Cardiac muscle cell (in vitro differentiated cells and primary cell): ENCODE data around the gene MTHFD2. TPM values are rescaled to one million over a fixed set of nuclear protein-coding genes. Genes with fewer than 3 reads are reported as not detected.

Experiments used
- DNase-seq, 2 donors: peaks; one replicate each; pipeline versions ENCODE4 v3.0.0 to v3.0.0-alpha.2; 2010 to 2017; ENCODE audit warnings: low read depth in 1 of 2, low spot score in 1 of 2
- H3K27ac ChIP-seq: fragments of 200-600 bp; sonication (generic); 2 replicates; pipeline ENCODE4 v1.5.1; 2016
- H3K27me3 ChIP-seq: fragments of 200-600 bp; sonication (generic); 2 replicates; pipeline ENCODE4 v1.6.0; 2016; ENCODE audit warnings: control low read depth
- H3K36me3 ChIP-seq: fragments of 200-600 bp; sonication (generic); 2 replicates; pipeline ENCODE4 v1.5.1; 2016; ENCODE audit warnings: control low read depth
- H3K4me1 ChIP-seq: fragments of 200-600 bp; sonication (generic); 2 replicates; pipeline ENCODE4 v1.8.1; 2017; ENCODE audit warnings: low read depth, mild to moderate bottlenecking, mixed run types
- H3K4me3 ChIP-seq: fragments of 200-600 bp; sonication (generic); 2 replicates; pipeline ENCODE4 v1.5.1; 2016; ENCODE audit warnings: mild to moderate bottlenecking
- H3K9me3 ChIP-seq: fragments of 200-600 bp; sonication (generic); 2 replicates; pipeline ENCODE4 v1.5.1; 2017; ENCODE audit warnings: low read depth, mild to moderate bottlenecking, control low read depth
- polyA plus RNA-seq: library from polyadenylated mRNA; unstranded; fragments of >200 nt; fragmentation: Nextera tagmentation; extraction: Ambion mirVana; gene quantifications from 2 replicates; pipeline ENCODE4 v1.2.1, GENCODE V29; 2016
- total RNA-seq: library from RNA; depleted of rRNA; stranded (reverse); fragments of >200 nt; gene quantifications from 2 replicates; pipeline ENCODE4 v1.2.3, GENCODE V29; 2016
- TF ChIP-seq, protein P1 (sequence below): IDR thresholded peaks from 2 replicates; pipeline ENCODE4 v1.5.1; 2012; ENCODE audit warnings: low read depth, mild to moderate bottlenecking, low read length

Gene MTHFD2
- total and polyA plus RNA-seq, 2 experiments from 2014 or later: 15.6 to 21.1 TPM

DNA sequence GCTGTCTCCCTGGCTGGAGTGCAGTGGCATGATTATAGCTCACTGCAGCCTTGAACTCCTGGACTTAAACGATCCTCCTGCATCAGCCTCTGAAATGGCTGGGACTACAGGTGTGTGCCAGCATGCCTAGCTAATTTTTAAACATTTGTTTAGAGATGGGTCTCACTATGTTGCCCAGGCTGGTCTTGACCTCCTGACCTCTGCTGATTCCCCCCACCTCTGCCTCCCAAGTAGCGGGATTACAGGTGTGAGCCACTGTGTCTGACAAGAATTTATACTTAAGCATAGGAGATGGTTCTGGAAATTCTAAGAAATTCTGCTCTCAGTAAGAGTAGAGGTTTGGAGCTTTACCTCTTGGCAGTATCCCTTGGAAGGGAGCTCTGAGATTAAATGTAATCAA lies 18.2 kb downstream of the MTHFD2 start:
- Histone ChIP-seq H3K27ac (no peak overlapping the region), H3K4me1 (no peaks in the 10 kb centered on the region), H3K27me3 (no peaks in the 10 kb centered on the region), H3K9me3 (no peaks in the 10 kb centered on the region), H3K4me3 (no peak overlapping the region), H3K36me3 (peaks cover 12% of the 10 kb centered on the region)
- TF ChIP-seq, protein P1, sequence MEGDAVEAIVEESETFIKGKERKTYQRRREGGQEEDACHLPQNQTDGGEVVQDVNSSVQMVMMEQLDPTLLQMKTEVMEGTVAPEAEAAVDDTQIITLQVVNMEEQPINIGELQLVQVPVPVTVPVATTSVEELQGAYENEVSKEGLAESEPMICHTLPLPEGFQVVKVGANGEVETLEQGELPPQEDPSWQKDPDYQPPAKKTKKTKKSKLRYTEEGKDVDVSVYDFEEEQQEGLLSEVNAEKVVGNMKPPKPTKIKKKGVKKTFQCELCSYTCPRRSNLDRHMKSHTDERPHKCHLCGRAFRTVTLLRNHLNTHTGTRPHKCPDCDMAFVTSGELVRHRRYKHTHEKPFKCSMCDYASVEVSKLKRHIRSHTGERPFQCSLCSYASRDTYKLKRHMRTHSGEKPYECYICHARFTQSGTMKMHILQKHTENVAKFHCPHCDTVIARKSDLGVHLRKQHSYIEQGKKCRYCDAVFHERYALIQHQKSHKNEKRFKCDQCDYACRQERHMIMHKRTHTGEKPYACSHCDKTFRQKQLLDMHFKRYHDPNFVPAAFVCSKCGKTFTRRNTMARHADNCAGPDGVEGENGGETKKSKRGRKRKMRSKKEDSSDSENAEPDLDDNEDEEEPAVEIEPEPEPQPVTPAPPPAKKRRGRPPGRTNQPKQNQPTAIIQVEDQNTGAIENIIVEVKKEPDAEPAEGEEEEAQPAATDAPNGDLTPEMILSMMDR: no peak
- no peak for DNase-seq

DNA sequence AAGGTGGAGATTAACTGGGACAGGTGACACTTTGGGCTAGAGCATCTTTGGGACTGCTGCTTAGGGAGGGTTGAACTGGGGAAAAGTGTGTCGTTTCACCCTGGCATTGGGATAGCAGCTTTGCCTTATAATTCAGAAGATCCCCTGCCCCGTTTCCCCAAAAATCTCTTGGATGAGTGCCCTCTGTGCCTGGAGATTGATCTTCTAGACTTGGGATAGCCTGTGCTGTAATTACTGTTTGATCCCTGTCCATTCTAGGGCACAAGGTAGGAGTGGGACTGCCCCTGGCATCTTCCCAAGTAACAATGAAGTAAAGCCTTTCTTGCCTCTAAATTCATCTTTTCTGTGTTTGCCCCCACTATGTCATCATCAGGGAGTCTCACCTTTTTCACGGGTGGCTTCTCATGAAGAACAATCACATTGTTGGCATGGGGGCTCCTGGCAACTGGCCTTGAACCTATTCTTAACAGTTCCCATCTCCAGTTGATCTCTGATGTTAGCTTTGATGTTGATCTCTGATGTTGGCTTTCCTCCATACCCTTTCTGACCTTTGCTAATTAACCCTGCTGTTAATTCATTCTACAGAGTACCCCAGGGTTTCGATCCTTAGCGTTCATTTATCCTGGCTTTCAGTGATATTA lies 21.6 kb downstream of the MTHFD2 start:
- Histone ChIP-seq H3K9me3 (no peaks in the 10 kb centered on the region), H3K27me3 (no peaks in the 10 kb centered on the region), H3K27ac (no peak overlapping the region), H3K4me1 (no peaks in the 10 kb centered on the region), H3K4me3 (no peak overlapping the region), H3K36me3 (no peaks in the 10 kb centered on the region)
- TF ChIP-seq, protein P1: no peak
- no peak for DNase-seq

DNA sequence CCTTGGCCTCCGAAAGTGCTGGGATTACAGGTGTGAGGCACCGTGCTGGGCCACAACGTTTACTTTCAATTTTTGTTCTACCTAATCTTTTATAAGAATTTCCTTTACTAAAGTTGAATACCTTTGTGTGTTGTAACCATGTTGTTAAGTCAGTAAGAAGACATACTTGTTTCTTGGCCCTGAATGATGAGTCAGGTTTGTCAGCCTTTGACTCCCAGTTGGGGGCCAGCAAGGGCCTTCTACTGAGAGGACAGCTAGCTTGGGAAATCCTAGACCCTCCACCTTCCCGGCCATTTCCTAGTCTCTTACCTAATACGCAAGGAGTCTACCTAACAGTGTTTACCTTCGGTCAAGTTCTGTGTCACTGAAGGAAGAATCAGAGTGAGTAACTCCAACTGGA lies 22.7 kb downstream of the MTHFD2 start:
- peaks cover 7% of the 10 kb centered on the region for H3K4me1 ChIP-seq
- no peak overlapping the region for H3K27ac ChIP-seq
- DNase-seq: no peak
- no peak overlapping the region for H3K4me3 ChIP-seq
- no peaks in the 10 kb centered on the region for H3K36me3 ChIP-seq
- TF ChIP-seq, protein P1: no peak
- H3K9me3 ChIP-seq: no peaks in the 10 kb centered on the region
- no peaks in the 10 kb centered on the region for H3K27me3 ChIP-seq

DNA sequence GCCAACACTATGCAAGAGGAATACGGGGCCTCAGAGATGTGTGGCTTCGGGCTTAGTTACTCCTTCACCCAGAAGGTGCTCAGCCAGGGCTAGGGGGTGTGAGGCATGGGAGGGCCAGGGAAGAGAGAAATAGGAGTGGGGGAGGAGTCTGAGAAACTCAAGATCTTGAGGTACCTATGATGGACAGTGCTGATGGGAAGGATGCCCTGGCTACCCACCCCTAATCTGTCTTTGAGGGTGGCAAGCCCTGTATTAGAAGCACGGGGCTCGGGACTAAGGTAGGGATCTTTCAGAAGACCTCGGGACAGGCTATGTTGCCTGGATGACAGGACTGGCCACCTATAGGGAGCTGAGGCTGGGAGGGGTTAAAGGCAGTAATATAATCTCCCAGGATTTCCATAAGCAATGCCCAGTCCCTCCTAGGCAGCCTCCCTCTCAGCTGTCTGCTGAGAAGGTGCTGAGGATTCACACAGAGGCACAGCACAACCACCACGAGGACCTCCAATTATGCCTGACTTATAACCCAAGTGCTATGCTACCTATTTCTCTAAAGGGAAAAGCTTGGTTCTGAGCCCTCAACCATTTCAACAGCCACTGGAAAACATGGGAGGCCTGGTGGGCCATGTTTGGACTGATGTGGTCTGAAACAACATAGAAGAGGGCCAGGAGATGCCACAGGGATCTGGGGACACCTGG lies 23.3 kb downstream of the MTHFD2 start:
- no peaks in the 10 kb centered on the region for H3K27me3 ChIP-seq
- H3K4me1 ChIP-seq: peaks cover 14% of the 10 kb centered on the region
- H3K27ac ChIP-seq: no peak overlapping the region
- no peaks in the 10 kb centered on the region for H3K36me3 ChIP-seq
- TF ChIP-seq, protein P1: no peak
- no peak overlapping the region for H3K4me3 ChIP-seq
- no peaks in the 10 kb centered on the region for H3K9me3 ChIP-seq
- DNase-seq: no peak

DNA sequence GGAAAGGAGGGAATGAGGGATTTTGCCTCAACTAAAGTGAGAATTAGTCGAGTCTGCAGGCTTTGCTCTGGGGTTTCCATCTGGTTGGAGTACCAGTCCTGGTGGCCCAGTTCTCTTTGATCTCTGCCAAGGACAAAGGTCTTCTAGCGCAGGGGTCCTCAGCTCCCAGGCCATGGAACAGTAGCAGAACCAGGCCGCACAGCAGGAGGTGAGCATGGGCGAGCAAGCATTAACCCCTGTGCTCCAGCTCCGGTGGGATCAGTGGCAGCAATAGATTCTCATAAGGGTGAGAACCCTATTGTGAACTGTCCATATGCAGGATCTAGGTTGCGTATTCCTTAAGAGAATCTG lies 23.9 kb downstream of the MTHFD2 start:
- DNase-seq: no peak
- Histone ChIP-seq H3K9me3 (no peaks in the 10 kb centered on the region), H3K36me3 (no peaks in the 10 kb centered on the region), H3K27ac (no peak overlapping the region), H3K4me1 (peaks cover 19% of the 10 kb centered on the region), H3K4me3 (no peak overlapping the region), H3K27me3 (no peaks in the 10 kb centered on the region)
- TF ChIP-seq, protein P1: no peak
